Measurements from ENCODE around the gene SYCP2. TPM values are rescaled to one million over a fixed set of nuclear protein-coding genes. Genes with fewer than 3 reads are reported as not detected.

Gene SYCP2
- total and polyA plus RNA-seq, 2 donors (not counting 1 experiment from before 2014, with no cell fraction given): 0.77 to 1.2 TPM

GRCh38 chr20:59977086-59977485, 43.6 kb upstream of the SYCP2 start:
- H3K27me3 ChIP-seq (ENCODE audit: control insufficient read depth, insufficient read depth, low read length): no peaks in the 10 kb centered on the region
- no peak overlapping the region for H3K4me3 ChIP-seq (replicated peaks in 1 of 4; ENCODE audit: control extremely low read depth in 1 of 4, insufficient read depth in 1 of 4, low read depth in 3 of 4, low read length in 4 of 4)
- H3K27ac ChIP-seq (ENCODE audit: insufficient read depth, low read length): no peak overlapping the region
- no peaks in the 10 kb centered on the region for H3K9me3 ChIP-seq (ENCODE audit: control insufficient read depth, insufficient read depth, low read depth, low read length)
- H3K79me2 ChIP-seq (ENCODE audit: control insufficient read depth, insufficient read depth, low read length): no peaks in the 10 kb centered on the region
- no peaks in the 10 kb centered on the region for H4K20me1 ChIP-seq (ENCODE audit: control insufficient read depth, extremely low read depth, insufficient read depth, low read length)
- no peak overlapping the region for H2AFZ ChIP-seq (ENCODE audit: low read length)
- TF ChIP-seq CTCF (conservative IDR thresholded peaks at IDR 0.05 in 1 of 2, IDR thresholded peaks at IDR 0.05 in 1 of 2; ENCODE audit: low read depth in 1 of 2, low read length in 2 of 2) (no peak), EZH2 (IDR thresholded peaks at IDR 0.05; ENCODE audit: low read length, missing control alignments) (no peak)
- H3K9ac ChIP-seq (ENCODE audit: insufficient read depth, low read length): no peak overlapping the region
- H3K4me2 ChIP-seq (ENCODE audit: extremely low read depth, insufficient read depth, low read length): no peak overlapping the region
- no peaks in the 10 kb centered on the region for H3K36me3 ChIP-seq (ENCODE audit: control insufficient read depth, insufficient read depth, low read length)
- H3K4me1 ChIP-seq (ENCODE audit: control insufficient read depth, extremely low read depth, insufficient read depth, low read length): no peaks in the 10 kb centered on the region
- DNase-seq (ENCODE audit: low read depth in 2 of 2): no peak

- no peaks in the 10 kb centered on the region for H3K9me3 ChIP-seq (ENCODE audit: control insufficient read depth, insufficient read depth, low read depth, low read length)
Observed at GRCh38 chr20:59976156-59976782, 42.8 kb upstream of the SYCP2 start.

More at GRCh38 chr20:59976156-59976782, 42.8 kb upstream of the SYCP2 start:
- no peak overlapping the region for H3K4me3 ChIP-seq (replicated peaks in 1 of 4; ENCODE audit: control extremely low read depth in 1 of 4, insufficient read depth in 1 of 4, low read depth in 3 of 4, low read length in 4 of 4)
- no peak overlapping the region for H3K9ac ChIP-seq (ENCODE audit: insufficient read depth, low read length)
- DNase-seq (ENCODE audit: low read depth in 2 of 2): peak in 1 of 2 donors; percentile 81
- TF ChIP-seq EZH2 (IDR thresholded peaks at IDR 0.05; ENCODE audit: low read length, missing control alignments) (no peak), CTCF (conservative IDR thresholded peaks at IDR 0.05 in 1 of 2, IDR thresholded peaks at IDR 0.05 in 1 of 2; ENCODE audit: low read depth in 1 of 2, low read length in 2 of 2) (no peak)
- H3K27ac ChIP-seq (ENCODE audit: insufficient read depth, low read length): no peak overlapping the region
- H4K20me1 ChIP-seq (ENCODE audit: control insufficient read depth, extremely low read depth, insufficient read depth, low read length): no peaks in the 10 kb centered on the region
- H3K36me3 ChIP-seq (ENCODE audit: control insufficient read depth, insufficient read depth, low read length): no peaks in the 10 kb centered on the region
- no peak overlapping the region for H3K4me2 ChIP-seq (ENCODE audit: extremely low read depth, insufficient read depth, low read length)
- H3K27me3 ChIP-seq (ENCODE audit: control insufficient read depth, insufficient read depth, low read length): no peaks in the 10 kb centered on the region
- H3K4me1 ChIP-seq (ENCODE audit: control insufficient read depth, extremely low read depth, insufficient read depth, low read length): no peaks in the 10 kb centered on the region
- H2AFZ ChIP-seq (ENCODE audit: low read length): no peak overlapping the region
- H3K79me2 ChIP-seq (ENCODE audit: control insufficient read depth, insufficient read depth, low read length): no peaks in the 10 kb centered on the region

Data from fibroblast of lung (primary cell).